Sigmoid colon (tissue), 7 donors: ENCODE results near the gene KRTAP2-3. TPM values are rescaled to one million over a fixed set of nuclear protein-coding genes. Genes with fewer than 3 reads are reported as not detected.
"Not testable (repeated sequence)": the region's sequence is repeated elsewhere in the genome, so short reads cannot be mapped to it uniquely, and the experiment has no call there.

ENCODE experiments used
- DNase-seq: peaks from one replicate; pipeline ENCODE4 v3.0.0-alpha.2; 2019
- H3K27ac ChIP-seq, 4 donors: fragments of 200-600 bp; sonication (generic); one replicate each; pipeline ENCODE4 v1.5.1; 2016 to 2019; ENCODE audit warnings: mild to moderate bottlenecking in 1 of 4
- H3K27me3 ChIP-seq, 3 donors: fragments of 200-600 bp; sonication (generic); one replicate each; pipeline ENCODE4 v1.5.1; 2019; ENCODE audit warnings: mild to moderate bottlenecking in 1 of 3
- H3K36me3 ChIP-seq, 4 donors: fragments of 200-600 bp; sonication (generic); one replicate each; pipeline ENCODE4 v1.5.1; 2016 to 2019
- H3K4me1 ChIP-seq, 4 donors: fragments of 200-600 bp; sonication (generic); one replicate each; pipeline ENCODE4 v1.5.1; 2017 to 2019
- H3K4me3 ChIP-seq, 4 donors: fragments of 200-600 bp; sonication (generic); one replicate each; pipeline ENCODE4 v1.5.1; 2017 to 2019; ENCODE audit warnings: mild to moderate bottlenecking in 2 of 4, moderate library complexity in 1 of 4
- H3K9me3 ChIP-seq, 4 donors: fragments of 200-600 bp in 3 of 4; sonication (generic) in 3 of 4; one replicate each; pipeline versions ENCODE4 v1.5.1 to v1.6.1; 2013 to 2019
- CTCF ChIP-seq, 4 experiments: fragments of 450-650 bp in 3 of 4; fragments of 200-600 bp in 1 of 4; IDR thresholded peaks; one replicate each; pipeline ENCODE4 v1.5.1; 2016 to 2019; ENCODE audit warnings: antibody characterized with exemption in 4 of 4, mild to moderate bottlenecking in 3 of 4, moderate library complexity in 2 of 4
- EP300 ChIP-seq, 4 donors: sonication (generic); formaldehyde crosslinking; IDR thresholded peaks; one replicate each; pipeline ENCODE4 v1.6.1; 2017; ENCODE audit warnings: antibody characterized with exemption in 4 of 4
- POLR2A ChIP-seq, 2 donors: fragments of 450-650 bp; IDR thresholded peaks; one replicate each; pipeline ENCODE4 v1.6.1; 2016; ENCODE audit warnings: antibody characterized with exemption in 2 of 2, mild to moderate bottlenecking in 2 of 2, moderate library complexity in 2 of 2
- POLR2AphosphoS5 ChIP-seq, 4 donors: sonication (generic); formaldehyde crosslinking; IDR thresholded peaks; one replicate each; pipeline ENCODE4 v1.6.1; 2017; ENCODE audit warnings: antibody characterized with exemption in 4 of 4
- WGBS, 2 donors: extraction: QIAGEN DNeasy Blood & Tissue Kit; methylation state at CpG; one replicate each; pipeline ENCODE4 v1.1.7; 2013; 5-methylcytosine and 5-hydroxymethylcytosine counted together
- intact Hi-C: fragments of 100-400 bp; cut with DNase I; formaldehyde crosslinking; loops from one replicate; pipeline ENCODE4 v1.15.1; 2023
- polyA plus RNA-seq, 3 donors: library from polyadenylated mRNA; stranded (reverse); fragments of 200-250 nt; gene quantifications; one replicate each; pipeline ENCODE4 v1.2.3, GENCODE V29; 2013
- total RNA-seq, 4 donors: library from RNA; depleted of rRNA; stranded (reverse); fragments of >200 nt; gene quantifications; one replicate each; pipeline ENCODE4 v1.1.0, GENCODE V29; 2016
- donor health status: healthy with polysubstance abuse.
- donor health status: Bipolar disorder and iron deficiency.
- donor health status: healthy.

KRTAP2-3 gene
- total and polyA plus RNA-seq, 7 donors: not detected

- H3K4me3 ChIP-seq, H3K27me3 ChIP-seq, H3K9me3 ChIP-seq, intact Hi-C loops, DNase-seq, H3K27ac ChIP-seq, H3K4me1 ChIP-seq, H3K36me3 ChIP-seq: not testable (repeated sequence)
- WGBS, 2 donors: 70 to 89% methylated on average over 2 of the region's 2 CpGs
These were observed 23.5 kb upstream of the KRTAP2-3 start for GRCh38 chr17:41083427-41083826.

GRCh38 chr17:41082626-41083025 lies 22.7 kb upstream of the KRTAP2-3 start:
- intact Hi-C loops: no loop called here
- Histone ChIP-seq H3K4me3 (no peak overlapping the region), H3K36me3 (no peaks in the 10 kb centered on the region), H3K27me3 (no peaks in the 10 kb centered on the region), H3K4me1 (no peaks in the 10 kb centered on the region), H3K27ac (no peak overlapping the region), H3K9me3 (no peaks in the 10 kb centered on the region)
- 65 to 74% methylated on average over 4 of the region's 4 CpGs for WGBS, 2 donors
- no peak for DNase-seq
- TF ChIP-seq EP300 (IDR thresholded peaks at IDR 0.05) (no peak), POLR2AphosphoS5 (IDR thresholded peaks at IDR 0.05) (no peak), POLR2A (IDR thresholded peaks at IDR 0.05) (no peak)

GRCh38 chr17:41076788-41077187 lies 16.9 kb upstream of the KRTAP2-3 start:
- Histone ChIP-seq H3K36me3 (no peaks in the 10 kb centered on the region), H3K4me3 (no peak overlapping the region), H3K27me3 (no peaks in the 10 kb centered on the region), H3K4me1 (no peaks in the 10 kb centered on the region), H3K27ac (no peak overlapping the region), H3K9me3 (no peaks in the 10 kb centered on the region)
- TF ChIP-seq EP300 (IDR thresholded peaks at IDR 0.05) (no peak), POLR2AphosphoS5 (IDR thresholded peaks at IDR 0.05) (no peak), CTCF (IDR thresholded peaks at IDR 0.05) (no peak), POLR2A (IDR thresholded peaks at IDR 0.05) (no peak)
- intact Hi-C loops: no loop called here
- DNase-seq: no peak

- intact Hi-C loops: no loop called here
- DNase-seq: no peak
- Histone ChIP-seq H3K4me1 (no peaks in the 10 kb centered on the region), H3K27ac (no peak overlapping the region), H3K36me3 (no peaks in the 10 kb centered on the region), H3K4me3 (no peak overlapping the region), H3K27me3 (no peaks in the 10 kb centered on the region), H3K9me3 (no peaks in the 10 kb centered on the region)
- no peak for TF ChIP-seq EP300 (IDR thresholded peaks at IDR 0.05)
- TF ChIP-seq POLR2A (IDR thresholded peaks at IDR 0.05): no peak
- TF ChIP-seq POLR2AphosphoS5 (IDR thresholded peaks at IDR 0.05): no peak
- WGBS, 2 donors: 92 to 94% methylated on average over 2 of the region's 2 CpGs
These were observed 13.8 kb upstream of the KRTAP2-3 start for GRCh38 chr17:41073676-41074075.

- TF ChIP-seq CTCF (IDR thresholded peaks at IDR 0.05) (no peak), POLR2AphosphoS5 (IDR thresholded peaks at IDR 0.05) (no peak), POLR2A (IDR thresholded peaks at IDR 0.05) (no peak), EP300 (IDR thresholded peaks at IDR 0.05) (no peak)
- Histone ChIP-seq H3K4me1 (no peaks in the 10 kb centered on the region), H3K36me3 (no peaks in the 10 kb centered on the region), H3K9me3 (no peaks in the 10 kb centered on the region), H3K27ac (no peak overlapping the region), H3K27me3 (no peaks in the 10 kb centered on the region), H3K4me3 (no peak overlapping the region)
- no peak for DNase-seq
- intact Hi-C loops: no loop called here
- 89 to 91% methylated on average over 5 of the region's 5 CpGs for WGBS, 2 donors
These were observed 11.9 kb upstream of the KRTAP2-3 start for GRCh38 chr17:41071606-41072360.

- H3K27ac ChIP-seq: no peak overlapping the region
- intact Hi-C loops: no loop called here
- no peaks in the 10 kb centered on the region for H3K27me3 ChIP-seq
- TF ChIP-seq POLR2A (IDR thresholded peaks at IDR 0.05) (no peak), POLR2AphosphoS5 (IDR thresholded peaks at IDR 0.05) (no peak), EP300 (IDR thresholded peaks at IDR 0.05) (no peak), CTCF (IDR thresholded peaks at IDR 0.05) (no peak)
- H3K4me1 ChIP-seq: no peaks in the 10 kb centered on the region
- H3K9me3 ChIP-seq: no peaks in the 10 kb centered on the region
- no peaks in the 10 kb centered on the region for H3K36me3 ChIP-seq
- 72 to 82% methylated on average over 3 of the region's 3 CpGs for WGBS, 2 donors
- DNase-seq: no peak
- H3K4me3 ChIP-seq: no peak overlapping the region
These were observed 9.1 kb upstream of the KRTAP2-3 start for GRCh38 chr17:41069031-41069430.
